ENCODE data around the gene GPT2.
A peak's percentile ranks its signal among the peaks of the same experiment; 100 is the strongest.
"Not testable (repeated sequence)": the region's sequence is repeated elsewhere in the genome, so short reads cannot be mapped to it uniquely, and the experiment has no call there.

The GPT2 gene

GRCh38 chr16:46867486-46867885, 16.7 kb upstream of the GPT2 start:
- not testable (repeated sequence) for H3K27me3 ChIP-seq (ENCODE audit: insufficient read depth, low read length); H3K36me3 ChIP-seq (ENCODE audit: insufficient read depth, low read length); H3K4me1 ChIP-seq (ENCODE audit: control insufficient read depth, insufficient read depth, low read length, unreplicated experiment); H3K79me2 ChIP-seq (ENCODE audit: control insufficient read depth, insufficient read depth, low read length, unreplicated experiment); H3K27ac ChIP-seq (ENCODE audit: low read depth, low read length); H3K4me3 ChIP-seq (ENCODE audit: low read depth, low read length); H2AFZ ChIP-seq (ENCODE audit: low read length, unreplicated experiment)

- not testable (repeated sequence) for H3K4me1 ChIP-seq (ENCODE audit: control insufficient read depth, insufficient read depth, low read length, unreplicated experiment); H3K4me3 ChIP-seq (ENCODE audit: low read depth, low read length); H3K79me2 ChIP-seq (ENCODE audit: control insufficient read depth, insufficient read depth, low read length, unreplicated experiment); H2AFZ ChIP-seq (ENCODE audit: low read length, unreplicated experiment); H3K27me3 ChIP-seq (ENCODE audit: insufficient read depth, low read length); H3K36me3 ChIP-seq (ENCODE audit: insufficient read depth, low read length); H3K27ac ChIP-seq (ENCODE audit: low read depth, low read length)
These were observed 15.3 kb upstream of the GPT2 start for GRCh38 chr16:46868891-46869290.

- H3K36me3 ChIP-seq (ENCODE audit: insufficient read depth, low read length), result no peaks in the 10 kb centered on the region
- no peak overlapping the region for H2AFZ ChIP-seq (ENCODE audit: low read length, unreplicated experiment)
- H3K4me1 ChIP-seq (ENCODE audit: control insufficient read depth, insufficient read depth, low read length, unreplicated experiment), result no peaks in the 10 kb centered on the region
- no peaks in the 10 kb centered on the region for H3K79me2 ChIP-seq (ENCODE audit: control insufficient read depth, insufficient read depth, low read length, unreplicated experiment)
- no peak overlapping the region for H3K27ac ChIP-seq (ENCODE audit: low read depth, low read length)
- H3K27me3 ChIP-seq (ENCODE audit: insufficient read depth, low read length), result no peaks in the 10 kb centered on the region
- H3K4me3 ChIP-seq (ENCODE audit: low read depth, low read length), result no peak overlapping the region
These were observed 12.6 kb upstream of the GPT2 start for GRCh38 chr16:46871597-46871996.

GRCh38 chr16:46873201-46873600, 11.0 kb upstream of the GPT2 start:
- Histone ChIP-seq H2AFZ (ENCODE audit: low read length, unreplicated experiment) (no peak overlapping the region), H3K27ac (ENCODE audit: low read depth, low read length) (no peak overlapping the region), H3K4me1 (ENCODE audit: control insufficient read depth, insufficient read depth, low read length, unreplicated experiment) (no peaks in the 10 kb centered on the region), H3K36me3 (ENCODE audit: insufficient read depth, low read length) (no peaks in the 10 kb centered on the region), H3K79me2 (ENCODE audit: control insufficient read depth, insufficient read depth, low read length, unreplicated experiment) (no peaks in the 10 kb centered on the region), H3K27me3 (ENCODE audit: insufficient read depth, low read length) (no peaks in the 10 kb centered on the region), H3K4me3 (ENCODE audit: low read depth, low read length) (no peak overlapping the region)

- Histone ChIP-seq H3K4me3 (ENCODE audit: low read depth, low read length) (no peak overlapping the region), H3K27ac (ENCODE audit: low read depth, low read length) (no peak overlapping the region), H3K36me3 (ENCODE audit: insufficient read depth, low read length) (no peaks in the 10 kb centered on the region), H2AFZ (ENCODE audit: low read length, unreplicated experiment) (no peak overlapping the region), H3K79me2 (ENCODE audit: control insufficient read depth, insufficient read depth, low read length, unreplicated experiment) (no peaks in the 10 kb centered on the region), H3K27me3 (ENCODE audit: insufficient read depth, low read length) (no peaks in the 10 kb centered on the region), H3K4me1 (ENCODE audit: control insufficient read depth, insufficient read depth, low read length, unreplicated experiment) (no peaks in the 10 kb centered on the region)
These were observed 8.9 kb upstream of the GPT2 start for GRCh38 chr16:46875243-46875642.

- H3K27me3 ChIP-seq (ENCODE audit: insufficient read depth, low read length), result no peaks in the 10 kb centered on the region
- peaks cover 12% of the 10 kb centered on the region for H3K79me2 ChIP-seq (ENCODE audit: control insufficient read depth, insufficient read depth, low read length, unreplicated experiment)
- H3K4me1 ChIP-seq (ENCODE audit: control insufficient read depth, insufficient read depth, low read length, unreplicated experiment), result peaks cover 6% of the 10 kb centered on the region
- H2AFZ ChIP-seq (ENCODE audit: low read length, unreplicated experiment), result no peak overlapping the region
- H3K4me3 ChIP-seq (ENCODE audit: low read depth, low read length), result no peak overlapping the region
- no peak overlapping the region for H3K27ac ChIP-seq (ENCODE audit: low read depth, low read length)
- H3K36me3 ChIP-seq (ENCODE audit: insufficient read depth, low read length), result no peaks in the 10 kb centered on the region
These were observed 1.7 kb upstream of the GPT2 start for GRCh38 chr16:46882304-46882939.

- Histone ChIP-seq H3K27me3 (ENCODE audit: insufficient read depth, low read length) (no peaks in the 10 kb centered on the region), H3K4me1 (ENCODE audit: control insufficient read depth, insufficient read depth, low read length, unreplicated experiment) (peaks cover 6% of the 10 kb centered on the region), H3K4me3 (ENCODE audit: low read depth, low read length) (no peak overlapping the region), H3K27ac (ENCODE audit: low read depth, low read length) (no peak overlapping the region), H3K36me3 (ENCODE audit: insufficient read depth, low read length) (no peaks in the 10 kb centered on the region), H3K79me2 (ENCODE audit: control insufficient read depth, insufficient read depth, low read length, unreplicated experiment) (peaks cover 12% of the 10 kb centered on the region), H2AFZ (ENCODE audit: low read length, unreplicated experiment) (no peak overlapping the region)
These were observed 1.2 kb upstream of the GPT2 start for GRCh38 chr16:46882940-46883307.

- no peaks in the 10 kb centered on the region for H3K27me3 ChIP-seq (ENCODE audit: insufficient read depth, low read length)
- H3K27ac ChIP-seq (ENCODE audit: low read depth, low read length), result no peak overlapping the region
- H3K36me3 ChIP-seq (ENCODE audit: insufficient read depth, low read length), result no peaks in the 10 kb centered on the region
- H3K4me3 ChIP-seq (ENCODE audit: low read depth, low read length), result peak overlapping the region; percentile 94
- H3K4me1 ChIP-seq (ENCODE audit: control insufficient read depth, insufficient read depth, low read length, unreplicated experiment), result peaks cover 6% of the 10 kb centered on the region
- H2AFZ ChIP-seq (ENCODE audit: low read length, unreplicated experiment), result peak overlapping the region; percentile 10
- H3K79me2 ChIP-seq (ENCODE audit: control insufficient read depth, insufficient read depth, low read length, unreplicated experiment), result peaks cover 12% of the 10 kb centered on the region
These were observed 841 bp upstream of the GPT2 start for GRCh38 chr16:46883353-46883689.

GRCh38 chr16:46884513-46885293, 541 bp downstream of the GPT2 start:
- Histone ChIP-seq H3K36me3 (ENCODE audit: insufficient read depth, low read length) (no peaks in the 10 kb centered on the region), H3K27me3 (ENCODE audit: insufficient read depth, low read length) (no peaks in the 10 kb centered on the region), H3K79me2 (ENCODE audit: control insufficient read depth, insufficient read depth, low read length, unreplicated experiment) (peaks cover 12% of the 10 kb centered on the region), H3K4me3 (ENCODE audit: low read depth, low read length) (peak overlapping the region; percentile 94), H3K27ac (ENCODE audit: low read depth, low read length) (no peak overlapping the region), H3K4me1 (ENCODE audit: control insufficient read depth, insufficient read depth, low read length, unreplicated experiment) (peaks cover 6% of the 10 kb centered on the region), H2AFZ (ENCODE audit: low read length, unreplicated experiment) (peak overlapping the region; percentile 95)

- H3K79me2 ChIP-seq (ENCODE audit: control insufficient read depth, insufficient read depth, low read length, unreplicated experiment), result peaks cover 12% of the 10 kb centered on the region
- H3K27me3 ChIP-seq (ENCODE audit: insufficient read depth, low read length), result no peaks in the 10 kb centered on the region
- peaks cover 6% of the 10 kb centered on the region for H3K4me1 ChIP-seq (ENCODE audit: control insufficient read depth, insufficient read depth, low read length, unreplicated experiment)
- no peaks in the 10 kb centered on the region for H3K36me3 ChIP-seq (ENCODE audit: insufficient read depth, low read length)
- H2AFZ ChIP-seq (ENCODE audit: low read length, unreplicated experiment), result no peak overlapping the region
- H3K4me3 ChIP-seq (ENCODE audit: low read depth, low read length), result peak overlapping the region; percentile 94; the same call in 1 of the 2 replicates
- no peak overlapping the region for H3K27ac ChIP-seq (ENCODE audit: low read depth, low read length)
These were observed 2.0 kb downstream of the GPT2 start for GRCh38 chr16:46885960-46886763.

Data from ACC112 (cell line).